ENCODE results near the gene ESRRA. TPM values are rescaled to one million over a fixed set of nuclear protein-coding genes. Genes with fewer than 3 reads are reported as not detected.

ESRRA gene
- total and polyA plus RNA-seq, 2 of the 13 experiments (the other 11 are each of a cell fraction or from before 2014, with no cell fraction given), result 18.1 to 36.3 TPM

- peak; percentile 34; the same call in 1 of the 2 replicates for TF ChIP-seq DPF2 (CRISPR knock-in tag; IDR thresholded peaks at IDR 0.05; ENCODE audit: borderline replicate concordance, low read depth)
- no peak for TF ChIP-seq ZNF138 (CRISPR knock-in tag; IDR thresholded peaks at IDR 0.05; ENCODE audit: low read depth)
- TF ChIP-seq ZEB1 (IDR thresholded peaks at IDR 0.05; ENCODE audit: insufficient replicate concordance, low read depth), result peak; percentile 33
- no peak for TF ChIP-seq ZBTB3 (CRISPR knock-in tag; IDR thresholded peaks at IDR 0.05; ENCODE audit: borderline replicate concordance, low read depth)
- TF ChIP-seq MATR3 (CRISPR knock-in tag; IDR thresholded peaks at IDR 0.05), result no peak
- peak; percentile 58; the same call in 1 of the 2 replicates for TF ChIP-seq ZNF639 (CRISPR knock-in tag; conservative IDR thresholded peaks at IDR 0.05)
- no peak for TF ChIP-seq ZNF512 (CRISPR knock-in tag; IDR thresholded peaks at IDR 0.05)
- TF ChIP-seq PCBP1 (IDR thresholded peaks at IDR 0.05; ENCODE audit: borderline replicate concordance, low read depth, low read length), result peak; percentile 91; the same call in 1 of the 2 replicates
- peak; percentile 25; the same call in 1 of the 2 replicates for TF ChIP-seq RCOR2 (CRISPR knock-in tag; IDR thresholded peaks at IDR 0.05)
- TF ChIP-seq ZNF788 (CRISPR knock-in tag; IDR thresholded peaks at IDR 0.05; ENCODE audit: borderline replicate concordance), result no peak; the same call in 1 of the 2 replicates
- TF ChIP-seq SALL1 (CRISPR knock-in tag; IDR thresholded peaks at IDR 0.05), result peak; percentile 69
- TF ChIP-seq RBM39 (IDR thresholded peaks at IDR 0.05; ENCODE audit: low read depth, low read length, poor library complexity, severe bottlenecking), result no peak
- peak; percentile 85 for TF ChIP-seq RXRB (CRISPR knock-in tag; IDR thresholded peaks at IDR 0.05; ENCODE audit: borderline replicate concordance)
- no peak for TF ChIP-seq ZNF703 (CRISPR knock-in tag; IDR thresholded peaks at IDR 0.05; ENCODE audit: borderline replicate concordance)
- peak; percentile 72 for TF ChIP-seq HNRNPK (IDR thresholded peaks at IDR 0.05; ENCODE audit: low read depth, low read length, poor library complexity, severe bottlenecking)
- peak; percentile 54; the same call in 1 of the 2 replicates for TF ChIP-seq TBX2 (CRISPR knock-in tag; IDR thresholded peaks at IDR 0.05; ENCODE audit: borderline replicate concordance)
- no peak for TF ChIP-seq MTF1 (CRISPR knock-in tag; IDR thresholded peaks at IDR 0.05)
- no peak for TF ChIP-seq PTBP1 (IDR thresholded peaks at IDR 0.05; ENCODE audit: low read depth, low read length, poor library complexity, severe bottlenecking)
- TF ChIP-seq ZFP90 (CRISPR knock-in tag; IDR thresholded peaks at IDR 0.05; ENCODE audit: borderline replicate concordance), result no peak
- TF ChIP-seq HNF1B (CRISPR knock-in tag; IDR thresholded peaks at IDR 0.05), result no peak; the same call in 1 of the 2 replicates
- TF ChIP-seq HIC2 (CRISPR knock-in tag; IDR thresholded peaks at IDR 0.05; ENCODE audit: low read depth), result peak; percentile 62; the same call in 1 of the 2 replicates
- peak; percentile 51; the same call in 1 of the 2 replicates for TF ChIP-seq RXRA (CRISPR knock-in tag; IDR thresholded peaks at IDR 0.05)
Observed at GRCh38 chr11:64355078-64355940, 50.0 kb downstream of the ESRRA start (continued).
